NCI-H774 (cell line): ENCODE data around the gene FAM114A1.
A peak's percentile ranks its signal among the peaks of the same experiment; 100 is the strongest.

ENCODE experiments used
- DNase-seq: peaks from one replicate; lab custom pipeline; 2025; lab: John Stamatoyannopoulos, UW

The FAM114A1 gene

GRCh38 chr4:38867478-38868058 is at the start of gene FAM114A1:
FAM114A1 (plus strand) TSS chr4:38867806; CDS start chr4:38878079, 10,273 bp downstream.
- DNase-seq = peak; percentile 85

GRCh38 chr4:38818441-38818976 is 49.1 kb upstream of the FAM114A1 start:
- DNase-seq = no peak

- DNase-seq = no peak
These were observed 48.0 kb upstream of the FAM114A1 start for GRCh38 chr4:38819569-38819968.

GRCh38 chr4:38820329-38821061 is 47.1 kb upstream of the FAM114A1 start:
- no peak for DNase-seq

- no peak for DNase-seq
These were observed 45.9 kb upstream of the FAM114A1 start for GRCh38 chr4:38821739-38822138.

- no peak for DNase-seq
These were observed 44.8 kb upstream of the FAM114A1 start for GRCh38 chr4:38822748-38823303.

GRCh38 chr4:38823766-38824165 is 43.8 kb upstream of the FAM114A1 start:
- no peak for DNase-seq

GRCh38 chr4:38829237-38829636 is 38.4 kb upstream of the FAM114A1 start:
- DNase-seq = no peak

GRCh38 chr4:38831653-38832052 is 36.0 kb upstream of the FAM114A1 start:
- DNase-seq = no peak

- DNase-seq = no peak
These were observed 35.4 kb upstream of the FAM114A1 start for GRCh38 chr4:38832206-38832605.

GRCh38 chr4:38832624-38833528 is 34.7 kb upstream of the FAM114A1 start:
- no peak for DNase-seq

GRCh38 chr4:38834570-38834969 is 33.0 kb upstream of the FAM114A1 start:
- DNase-seq = no peak

- DNase-seq = no peak
These were observed 30.3 kb upstream of the FAM114A1 start for GRCh38 chr4:38837334-38837733.

- DNase-seq = no peak
These were observed 29.8 kb upstream of the FAM114A1 start for GRCh38 chr4:38837849-38838248.

- peak; percentile 90 for DNase-seq
These were observed 24.6 kb upstream of the FAM114A1 start for GRCh38 chr4:38842994-38843393.

- DNase-seq = no peak
These were observed 21.6 kb upstream of the FAM114A1 start for GRCh38 chr4:38846015-38846414.

GRCh38 chr4:38855466-38855865 is 12.1 kb upstream of the FAM114A1 start:
- peak; percentile 47 for DNase-seq

GRCh38 chr4:38856046-38856445 is 11.6 kb upstream of the FAM114A1 start:
- peak; percentile 44 for DNase-seq

GRCh38 chr4:38856524-38857337 is 10.9 kb upstream of the FAM114A1 start, which contains the start of gene TLR6:
TLR6 (minus strand) TSS chr4:38856817; CDS start chr4:38829473, 27,344 bp downstream.
- peak; percentile 75 for DNase-seq

- no peak for DNase-seq
These were observed 10.1 kb upstream of the FAM114A1 start for GRCh38 chr4:38857354-38858096.

GRCh38 chr4:38858097-38858420 is 9.5 kb upstream of the FAM114A1 start:
- no peak for DNase-seq
